Measurements from ENCODE around the gene IDUA. TPM values are rescaled to one million over a fixed set of nuclear protein-coding genes. Genes with fewer than 3 reads are reported as not detected.

IDUA gene
- total RNA-seq, 4 donors from 2014 or later = 6.0 to 13.4 (median 11.1) TPM

DNA sequence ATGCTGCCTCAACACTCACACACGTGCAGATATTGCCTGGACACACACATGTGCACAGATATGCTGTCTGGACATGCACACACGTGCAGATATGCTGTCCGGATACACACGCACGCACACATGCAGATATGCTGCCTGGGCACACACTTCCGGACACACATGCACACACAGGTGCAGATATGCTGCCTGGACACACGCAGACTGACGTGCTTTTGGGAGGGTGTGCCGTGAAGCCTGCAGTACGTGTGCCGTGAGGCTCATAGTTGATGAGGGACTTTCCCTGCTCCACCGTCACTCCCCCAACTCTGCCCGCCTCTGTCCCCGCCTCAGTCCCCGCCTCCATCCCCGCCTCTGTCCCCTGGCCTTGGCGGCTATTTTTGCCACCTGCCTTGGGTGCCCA lies 39.3 kb downstream of the IDUA start:
- intact Hi-C loops (cut with DNase I; ENCODE audit: low total_unique reads) = no loop called here
- no peak for TF ChIP-seq POLR2A (IDR thresholded peaks at IDR 0.05)
- TF ChIP-seq, protein P1, sequence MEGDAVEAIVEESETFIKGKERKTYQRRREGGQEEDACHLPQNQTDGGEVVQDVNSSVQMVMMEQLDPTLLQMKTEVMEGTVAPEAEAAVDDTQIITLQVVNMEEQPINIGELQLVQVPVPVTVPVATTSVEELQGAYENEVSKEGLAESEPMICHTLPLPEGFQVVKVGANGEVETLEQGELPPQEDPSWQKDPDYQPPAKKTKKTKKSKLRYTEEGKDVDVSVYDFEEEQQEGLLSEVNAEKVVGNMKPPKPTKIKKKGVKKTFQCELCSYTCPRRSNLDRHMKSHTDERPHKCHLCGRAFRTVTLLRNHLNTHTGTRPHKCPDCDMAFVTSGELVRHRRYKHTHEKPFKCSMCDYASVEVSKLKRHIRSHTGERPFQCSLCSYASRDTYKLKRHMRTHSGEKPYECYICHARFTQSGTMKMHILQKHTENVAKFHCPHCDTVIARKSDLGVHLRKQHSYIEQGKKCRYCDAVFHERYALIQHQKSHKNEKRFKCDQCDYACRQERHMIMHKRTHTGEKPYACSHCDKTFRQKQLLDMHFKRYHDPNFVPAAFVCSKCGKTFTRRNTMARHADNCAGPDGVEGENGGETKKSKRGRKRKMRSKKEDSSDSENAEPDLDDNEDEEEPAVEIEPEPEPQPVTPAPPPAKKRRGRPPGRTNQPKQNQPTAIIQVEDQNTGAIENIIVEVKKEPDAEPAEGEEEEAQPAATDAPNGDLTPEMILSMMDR (IDR thresholded peaks at IDR 0.05) = no peak
- no peak for DNase-seq (ENCODE audit: low spot score in 2 of 2)
- H3K4me3 ChIP-seq (ENCODE audit: low read depth, poor library complexity, severe bottlenecking) = no peak overlapping the region
- WGBS, 2 donors = 44 to 52% methylated on average over 17 of the region's 17 CpGs

DNA sequence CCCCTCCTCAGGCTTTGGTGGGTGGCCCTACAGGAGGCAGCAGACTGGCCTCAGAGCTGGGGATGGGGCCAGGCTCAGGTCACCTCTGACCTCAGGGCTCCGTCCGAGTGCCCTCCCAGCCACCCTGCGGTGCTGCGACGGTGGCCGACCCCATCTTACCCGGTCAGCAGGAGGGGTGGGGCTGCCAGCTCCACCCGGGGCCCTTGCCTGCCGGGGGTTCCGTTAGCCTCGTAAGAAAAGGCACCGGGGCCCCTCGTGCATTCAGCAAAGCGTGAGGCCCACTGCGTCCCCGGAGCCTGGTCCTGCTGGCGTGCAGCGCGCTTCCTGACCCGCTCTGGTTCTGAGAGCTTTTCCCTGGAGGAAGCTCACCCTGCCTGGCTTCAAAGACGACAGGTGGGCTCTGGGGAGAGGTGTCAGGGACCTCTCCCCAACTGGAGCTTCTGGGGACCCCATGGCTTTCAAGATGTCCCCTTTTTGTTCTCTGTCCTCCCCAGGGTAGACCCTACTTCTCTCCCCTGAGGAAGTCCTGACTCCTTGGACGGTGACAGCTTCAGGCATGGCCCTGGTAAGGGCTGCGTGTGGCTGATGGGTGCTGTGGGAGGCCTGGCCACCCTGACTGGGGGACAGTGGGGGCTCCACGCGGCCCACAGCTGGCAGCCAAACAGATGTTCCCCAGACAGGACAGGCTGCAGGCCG lies 40.5 kb downstream of the IDUA start:
- TF ChIP-seq, protein P1 (IDR thresholded peaks at IDR 0.05) = no peak
- no peak for TF ChIP-seq POLR2A (IDR thresholded peaks at IDR 0.05)
- intact Hi-C loops (cut with DNase I; ENCODE audit: low total_unique reads) = no loop called here
- H3K4me3 ChIP-seq (ENCODE audit: low read depth, poor library complexity, severe bottlenecking) = no peak overlapping the region
- WGBS, 2 donors = 76 to 80% methylated on average over 14 to 17 of the region's 26 CpGs
- no peak for DNase-seq (ENCODE audit: low spot score in 2 of 2)

DNA sequence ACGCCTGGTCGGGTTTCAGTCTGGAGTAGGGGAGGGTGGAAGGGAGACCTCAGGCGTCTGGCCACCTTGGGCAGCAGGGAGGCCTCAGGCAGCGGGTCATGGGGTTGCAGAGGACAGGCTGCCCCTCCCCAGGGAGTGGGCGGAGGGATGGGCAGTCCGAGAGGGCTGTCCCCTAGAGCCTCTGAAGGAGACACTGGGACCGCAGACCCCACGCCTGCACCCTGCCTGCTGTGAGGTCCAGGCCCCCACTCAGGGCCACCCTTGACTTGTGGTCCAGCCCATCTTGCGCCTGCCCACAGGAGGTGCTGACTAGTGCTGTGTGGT lies 41.0 kb downstream of the IDUA start:
- H3K4me3 ChIP-seq (ENCODE audit: low read depth, poor library complexity, severe bottlenecking) = no peak overlapping the region
- DNase-seq (ENCODE audit: low spot score in 2 of 2) = no peak
- TF ChIP-seq POLR2A (IDR thresholded peaks at IDR 0.05) = no peak
- TF ChIP-seq, protein P1 (IDR thresholded peaks at IDR 0.05) = no peak
- WGBS, 2 donors = 50 to 66% methylated on average over 4 to 9 of the region's 9 CpGs
- intact Hi-C loops (cut with DNase I; ENCODE audit: low total_unique reads) = no loop called here

DNA sequence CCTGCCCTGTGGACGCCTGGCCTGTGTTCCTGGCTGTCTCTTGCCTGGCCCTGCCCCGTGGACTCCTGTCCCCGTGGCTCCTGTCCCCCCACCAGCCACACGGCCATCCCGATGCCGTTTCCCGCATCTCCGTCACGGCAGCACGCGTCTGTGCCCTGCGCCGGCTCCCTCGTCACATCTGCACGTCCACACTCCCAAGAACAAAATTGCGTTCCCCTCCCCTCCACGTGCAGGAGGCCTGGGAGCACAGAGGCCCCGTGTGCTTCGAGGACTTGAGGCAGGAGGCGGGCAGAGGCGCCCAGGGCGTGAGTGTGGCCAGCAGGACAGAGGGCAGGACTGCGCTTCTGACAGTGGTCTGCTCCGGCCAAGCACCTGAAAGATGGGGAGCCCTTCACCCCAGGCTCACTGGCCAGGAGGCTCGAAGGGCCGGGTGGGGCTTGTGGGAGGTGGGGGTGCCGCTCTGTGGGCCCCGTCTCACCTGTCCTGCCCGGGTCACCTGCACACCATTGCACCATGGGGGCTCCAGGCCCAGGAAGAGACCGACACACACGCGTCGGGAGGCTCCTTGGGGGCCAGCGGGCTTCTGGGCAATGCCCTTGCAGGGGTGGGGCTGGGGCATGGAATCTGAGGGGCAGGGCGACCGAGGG lies 41.9 kb downstream of the IDUA start:
- WGBS, 2 donors = 82 to 84% methylated on average over 27 to 29 of the region's 36 CpGs
- intact Hi-C loops (cut with DNase I; ENCODE audit: low total_unique reads) = no loop called here
- TF ChIP-seq, protein P1 (IDR thresholded peaks at IDR 0.05) = no peak
- no peak for TF ChIP-seq POLR2A (IDR thresholded peaks at IDR 0.05)

DNA sequence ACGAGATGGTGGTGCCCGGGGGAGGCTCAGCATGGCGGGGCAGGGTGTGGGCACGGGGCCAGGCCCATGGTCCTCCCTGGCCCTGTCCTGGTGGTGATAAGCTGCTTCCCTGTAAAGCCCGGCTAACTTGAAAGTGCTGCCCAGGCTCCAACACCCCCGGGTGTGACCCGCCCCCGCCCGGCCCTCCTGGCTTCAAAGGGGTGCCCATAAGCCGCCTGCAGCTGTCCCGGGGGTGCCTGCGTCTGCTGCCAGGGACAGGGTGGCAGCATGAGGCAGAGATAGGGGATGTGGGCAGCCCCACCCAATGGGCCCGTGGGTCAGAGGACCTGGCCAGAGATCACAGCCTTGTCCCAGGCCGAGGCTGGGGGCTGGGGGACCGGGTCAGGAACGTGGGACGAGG lies 42.7 kb downstream of the IDUA start:
- WGBS, 2 donors = 40 to 51% methylated on average over 7 to 10 of the region's 17 CpGs
- no peak for TF ChIP-seq POLR2A (IDR thresholded peaks at IDR 0.05)
- TF ChIP-seq, protein P1 (IDR thresholded peaks at IDR 0.05) = no peak
- intact Hi-C loops (cut with DNase I; ENCODE audit: low total_unique reads) = no loop called here
- DNase-seq (ENCODE audit: low spot score in 2 of 2) = no peak
- no peak overlapping the region for H3K4me3 ChIP-seq (ENCODE audit: low read depth, poor library complexity, severe bottlenecking)

More for the DNA sequence above, 41.9 kb downstream of the IDUA start:
- DNase-seq (ENCODE audit: low spot score in 2 of 2) = no peak
- no peak overlapping the region for H3K4me3 ChIP-seq (ENCODE audit: low read depth, poor library complexity, severe bottlenecking)
